ENCODE results near the gene ADAMTS10.

GRCh38 chr19:8595651-8596050 is 14.9 kb downstream of the ADAMTS10 start:
- TF ChIP-seq CTCF (IDR thresholded peaks at IDR 0.05; ENCODE audit: poor library complexity), result no peak
- TF ChIP-seq EZH2 (IDR thresholded peaks at IDR 0.05; ENCODE audit: borderline replicate concordance), result no peak
- TF ChIP-seq EZH2phosphoT487 (IDR thresholded peaks at IDR 0.05; ENCODE audit: low read depth, severe bottlenecking, unreplicated experiment), result no peak
